Adrenal gland (tissue), 5 donors: Measurements from ENCODE around the gene QKI.

Experiments
- POLR2A ChIP-seq, 2 donors: fragments of 450-650 bp; IDR thresholded peaks; one replicate each; pipeline ENCODE4 v1.6.1; 2017; ENCODE audit warnings: antibody characterized with exemption in 2 of 2, mild to moderate bottlenecking in 2 of 2, moderate library complexity in 1 of 2
- TF ChIP-seq, protein P1 (sequence below), 6 experiments: fragments of 450-650 bp in 4 of 6; fragments of 200-600 bp in 2 of 6; sonication (generic) in 1 of 6; IDR thresholded peaks; 1 replicate in 5 of 6; 2 replicates in 1 of 6; pipeline versions ENCODE4 v1.5.1 to v1.8.0; 2016 to 2021; ENCODE audit warnings: antibody characterized with exemption in 6 of 6, mild to moderate bottlenecking in 2 of 6, moderate library complexity in 1 of 6
- donor health status: DM: no; HTN: no; CAD: no.

DNA sequence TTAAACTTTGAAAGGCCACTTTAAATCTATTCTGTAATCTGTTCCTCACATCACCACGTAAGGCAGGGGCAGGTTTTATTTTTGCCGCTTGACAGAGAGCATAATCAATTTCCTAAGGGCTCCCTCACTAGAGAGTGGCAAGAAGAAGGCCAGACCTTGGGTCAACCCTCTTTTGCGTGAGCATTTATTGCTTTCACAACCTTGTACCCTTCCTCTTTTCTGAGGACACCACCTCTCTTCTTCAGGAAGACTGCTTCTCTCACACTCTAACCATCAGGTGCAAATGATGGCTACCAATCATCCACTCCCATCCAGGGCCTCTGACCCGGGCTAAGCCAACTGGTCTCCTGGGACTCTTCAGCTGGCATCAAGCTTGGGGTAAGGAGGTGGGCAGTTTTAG, 25.2 kb upstream of the QKI start:
- TF ChIP-seq, protein P1, sequence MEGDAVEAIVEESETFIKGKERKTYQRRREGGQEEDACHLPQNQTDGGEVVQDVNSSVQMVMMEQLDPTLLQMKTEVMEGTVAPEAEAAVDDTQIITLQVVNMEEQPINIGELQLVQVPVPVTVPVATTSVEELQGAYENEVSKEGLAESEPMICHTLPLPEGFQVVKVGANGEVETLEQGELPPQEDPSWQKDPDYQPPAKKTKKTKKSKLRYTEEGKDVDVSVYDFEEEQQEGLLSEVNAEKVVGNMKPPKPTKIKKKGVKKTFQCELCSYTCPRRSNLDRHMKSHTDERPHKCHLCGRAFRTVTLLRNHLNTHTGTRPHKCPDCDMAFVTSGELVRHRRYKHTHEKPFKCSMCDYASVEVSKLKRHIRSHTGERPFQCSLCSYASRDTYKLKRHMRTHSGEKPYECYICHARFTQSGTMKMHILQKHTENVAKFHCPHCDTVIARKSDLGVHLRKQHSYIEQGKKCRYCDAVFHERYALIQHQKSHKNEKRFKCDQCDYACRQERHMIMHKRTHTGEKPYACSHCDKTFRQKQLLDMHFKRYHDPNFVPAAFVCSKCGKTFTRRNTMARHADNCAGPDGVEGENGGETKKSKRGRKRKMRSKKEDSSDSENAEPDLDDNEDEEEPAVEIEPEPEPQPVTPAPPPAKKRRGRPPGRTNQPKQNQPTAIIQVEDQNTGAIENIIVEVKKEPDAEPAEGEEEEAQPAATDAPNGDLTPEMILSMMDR (IDR thresholded peaks at IDR 0.05), result no peak
- TF ChIP-seq POLR2A (IDR thresholded peaks at IDR 0.05), result no peak
